H9 (cell line): ENCODE data around the gene CNGA2. TPM values are rescaled to one million over a fixed set of nuclear protein-coding genes. Genes with fewer than 3 reads are reported as not detected.

Experiments
- DNase-seq: peaks from one replicate; pipeline ENCODE4 v3.0.0-alpha.2; 2017
- H2AFZ ChIP-seq: one replicate; pipeline ENCODE4 v1.6.1; 2013; ENCODE audit warnings: mild to moderate bottlenecking, low read length, control low read depth, moderate library complexity
- H2AK5ac ChIP-seq: 2 replicates; pipeline ENCODE4 v1.6.1; 2013; ENCODE audit warnings: low read length, control low read depth, mixed read lengths; ENCODE audit not compliant: insufficient read length
- H2BK120ac ChIP-seq: one replicate; pipeline ENCODE4 v1.6.1; 2013; ENCODE audit warnings: low read depth, mild to moderate bottlenecking, low read length, control low read depth, inconsistent platforms; ENCODE audit not compliant: poor library complexity, severe bottlenecking
- H2BK12ac ChIP-seq: 2 replicates; pipeline ENCODE4 v1.6.1; 2013; ENCODE audit warnings: low read length, control low read depth, mixed read lengths, low read depth; ENCODE audit not compliant: insufficient read length
- H2BK15ac ChIP-seq: 2 replicates; pipeline ENCODE4 v1.6.1; 2013; ENCODE audit warnings: low read depth, low read length, control low read depth
- H2BK20ac ChIP-seq: one replicate; pipeline ENCODE4 v1.6.1; 2013; ENCODE audit warnings: low read depth, mild to moderate bottlenecking, low read length, control low read depth, inconsistent platforms; ENCODE audit not compliant: poor library complexity, severe bottlenecking
- H2BK5ac ChIP-seq: 2 replicates; pipeline ENCODE4 v1.6.1; 2013; ENCODE audit warnings: low read length, control low read depth, mixed read lengths; ENCODE audit not compliant: insufficient read length
- H3K14ac ChIP-seq: 2 replicates; pipeline ENCODE4 v1.6.1; 2013; ENCODE audit warnings: low read length, control low read depth; ENCODE audit not compliant: insufficient read depth
- H3K18ac ChIP-seq: 2 replicates; pipeline ENCODE4 v1.6.1; 2013; ENCODE audit warnings: low read depth, mild to moderate bottlenecking, mixed read lengths, low read length, control low read depth; ENCODE audit not compliant: insufficient read length
- H3K23ac ChIP-seq: 2 replicates; pipeline ENCODE4 v1.6.1; 2013; ENCODE audit warnings: low read length, control low read depth, mixed read lengths, low read depth; ENCODE audit not compliant: insufficient read length
- H3K23me2 ChIP-seq: 2 replicates; pipeline ENCODE4 v1.6.1; 2013; ENCODE audit warnings: low read depth, mild to moderate bottlenecking, mixed read lengths, low read length, control low read depth; ENCODE audit not compliant: insufficient read length, poor library complexity, severe bottlenecking
- H3K27ac ChIP-seq: 2 replicates; pipeline ENCODE4 v1.5.1; 2013; ENCODE audit warnings: low read length, control low read depth, mixed read lengths, low read depth; ENCODE audit not compliant: insufficient read length
- H3K27me3 ChIP-seq: 2 replicates; pipeline ENCODE4 v1.6.1; 2013; ENCODE audit warnings: low read length, control low read depth, inconsistent platforms; ENCODE audit not compliant: insufficient read depth
- H3K4ac ChIP-seq: 2 replicates; pipeline ENCODE4 v1.6.1; 2013; ENCODE audit warnings: low read depth, mild to moderate bottlenecking, control low read depth, inconsistent platforms, low read length, moderate library complexity
- H3K4me1 ChIP-seq: 2 replicates; pipeline ENCODE4 v1.6.1; 2013; ENCODE audit warnings: low read length, control low read depth, inconsistent platforms; ENCODE audit not compliant: insufficient read depth
- H3K4me2 ChIP-seq: 2 replicates; pipeline ENCODE4 v1.6.1; 2013; ENCODE audit warnings: low read length, control low read depth, mixed read lengths; ENCODE audit not compliant: insufficient read length, insufficient read depth
- H3K56ac ChIP-seq: 2 replicates; pipeline ENCODE4 v1.6.1; 2013; ENCODE audit warnings: low read depth, mild to moderate bottlenecking, mixed read lengths, low read length, control low read depth; ENCODE audit not compliant: insufficient read length
- H3K79me1 ChIP-seq: 2 replicates; pipeline ENCODE4 v1.6.1; 2013; ENCODE audit warnings: low read depth, mild to moderate bottlenecking, moderate library complexity, low read length, control low read depth, inconsistent platforms; ENCODE audit not compliant: insufficient read depth, poor library complexity, severe bottlenecking
- H3K79me2 ChIP-seq: 2 replicates; pipeline ENCODE4 v1.6.1; 2013; ENCODE audit warnings: low read length, control low read depth, inconsistent platforms; ENCODE audit not compliant: insufficient read depth
- H3K9ac ChIP-seq: 2 replicates; pipeline ENCODE4 v1.6.1; 2013; ENCODE audit warnings: low read length, control low read depth, mixed read lengths; ENCODE audit not compliant: insufficient read length; ENCODE audit errors: extremely low read depth
- H3K9me3 ChIP-seq: one replicate; pipeline ENCODE4 v1.6.1; 2013; ENCODE audit warnings: low read depth, low read length, inconsistent platforms; ENCODE audit not compliant: control insufficient read depth
- H3T11ph ChIP-seq: one replicate; pipeline ENCODE4 v1.6.1; 2013; ENCODE audit warnings: mild to moderate bottlenecking, low read length, control low read depth, inconsistent platforms
- H4K20me1 ChIP-seq: one replicate; pipeline ENCODE4 v1.6.1; 2013; ENCODE audit not compliant: control insufficient read depth, insufficient read length, insufficient read depth
- H4K5ac ChIP-seq: 2 replicates; pipeline ENCODE4 v1.6.1; 2013; ENCODE audit warnings: low read depth, mild to moderate bottlenecking, mixed read lengths, low read length, control low read depth; ENCODE audit not compliant: insufficient read length
- H4K8ac ChIP-seq: replicated peaks from 2 replicates; pipeline ENCODE4 v1.6.1; 2013; ENCODE audit warnings: low read length, control low read depth, mixed read lengths, low read depth; ENCODE audit not compliant: insufficient read length
- H4K91ac ChIP-seq: 2 replicates; pipeline ENCODE4 v1.6.1; 2013; ENCODE audit warnings: low read depth, mild to moderate bottlenecking, moderate library complexity, mixed read lengths, low read length, control low read depth; ENCODE audit not compliant: insufficient read length
- H3K27ac Mint-ChIP-seq, 3 experiments: 2 replicates in 2 of 3; 3 replicates in 1 of 3; pipeline ENCODE4 v1.8.0; 2020 to 2021; ENCODE audit warnings: mixed read lengths in 3 of 3, mild to moderate bottlenecking in 1 of 3, moderate library complexity in 1 of 3
- H3K27me3 Mint-ChIP-seq: 2 replicates; pipeline ENCODE4 v1.8.0; 2021; ENCODE audit warnings: low read depth, mild to moderate bottlenecking, moderate library complexity, mixed read lengths
- H3K36me3 Mint-ChIP-seq, 3 experiments: 2 replicates in 2 of 3; 3 replicates in 1 of 3; pipeline ENCODE4 v1.8.0; 2020 to 2021; ENCODE audit warnings: low read depth in 3 of 3, mixed read lengths in 3 of 3; ENCODE audit not compliant: insufficient read depth in 1 of 3
- H3K4me1 Mint-ChIP-seq, 2 experiments: 2 replicates each; pipeline ENCODE4 v1.8.0; 2020; ENCODE audit warnings: mixed read lengths in 2 of 2
- H3K4me3 Mint-ChIP-seq, 2 experiments: 2 replicates in 1 of 2; 3 replicates in 1 of 2; pipeline ENCODE4 v1.8.0; 2020 to 2021; ENCODE audit warnings: mild to moderate bottlenecking in 2 of 2, mixed read lengths in 2 of 2, moderate library complexity in 1 of 2
- H3K9me3 Mint-ChIP-seq, 2 experiments: 2 replicates in 1 of 2; 3 replicates in 1 of 2; pipeline ENCODE4 v1.8.0; 2020; ENCODE audit warnings: mild to moderate bottlenecking in 2 of 2, mixed read lengths in 2 of 2, moderate library complexity in 1 of 2
- CTCF ChIP-seq: fragments of 200-600 bp; sonication (generic); conservative IDR thresholded peaks from 3 replicates; pipeline ENCODE4 v1.8.0; 2021; ENCODE audit warnings: antibody characterized with exemption, mild to moderate bottlenecking
- WGBS: extraction: QIAGEN DNeasy Blood & Tissue Kit; methylation state at CpG from one replicate; pipeline ENCODE4 v1.1.7; 2013; ENCODE audit warnings: missing lambda C conversion rate, low lambda C conversion rate, mixed read lengths; ENCODE audit not compliant: insufficient read length; ENCODE audit errors: extremely low coverage; 5-methylcytosine and 5-hydroxymethylcytosine counted together
- total RNA-seq: library from RNA; stranded (reverse); gene quantifications from 2 replicates; pipeline ENCODE4 v1.2.1, GENCODE V29; 2021

The CNGA2 gene
- total RNA-seq, 1 experiment from 2014 or later: not detected

- Histone ChIP-seq H3K27ac (no peak overlapping the region), H2BK15ac (no peak overlapping the region), H2BK12ac (no peak overlapping the region), H3K14ac (no peak overlapping the region), H3K18ac (no peak overlapping the region), H4K8ac (no peak overlapping the region), H3K4me2 (no peak overlapping the region), H3K23me2 (no peaks in the 10 kb centered on the region), H2AFZ (no peak overlapping the region), H3T11ph (no peak overlapping the region), H4K91ac (no peak overlapping the region), H3K79me2 (no peaks in the 10 kb centered on the region), H3K79me1 (no peaks in the 10 kb centered on the region), H3K9ac (no peak overlapping the region), H4K20me1 (no peaks in the 10 kb centered on the region), H3K9me3 (peaks cover 64% of the 10 kb centered on the region), H3K56ac (no peak overlapping the region), H3K4ac (no peak overlapping the region), H3K4me1 (no peaks in the 10 kb centered on the region; the same call in 1 of the 2 replicates), H2BK120ac (no peak overlapping the region), H3K27me3 (no peaks in the 10 kb centered on the region), H4K5ac (no peak overlapping the region), H2BK20ac (no peak overlapping the region), H2BK5ac (no peak overlapping the region), H3K23ac (no peak overlapping the region), H2AK5ac (no peak overlapping the region)
- WGBS: no CpG with 5 or more reads among the region's 7 CpGs
- peaks cover 3% of the 10 kb centered on the region for H3K27me3 Mint-ChIP-seq
- no peak for TF ChIP-seq CTCF
- 0 out of 4 replicates have a peak, but pooled peaks cover 0 to 2% of the 10 kb centered on the region in 2 experiments for H3K4me1 Mint-ChIP-seq
- H3K9me3 Mint-ChIP-seq: peaks cover 66 to 68% of the 10 kb centered on the region in 2 experiments
- no peak overlapping the region for H3K4me3 Mint-ChIP-seq
- H3K36me3 Mint-ChIP-seq: peaks cover 0 to 2% (median 0%) of the 10 kb centered on the region in 3 experiments; a peak in 2 of 7 replicates
- DNase-seq: no peak
- no peak overlapping the region; a peak in 1 of 7 replicates for H3K27ac Mint-ChIP-seq
These were observed 31.7 kb upstream of the CNGA2 start for GRCh38 chrX:151702741-151703340.
